ENCODE data around the gene KRIT1. TPM values are rescaled to one million over a fixed set of nuclear protein-coding genes. Genes with fewer than 3 reads are reported as not detected.

The KRIT1 gene
- total and polyA plus RNA-seq, 2 of the 13 experiments (the other 11 are each of a cell fraction or from before 2014, with no cell fraction given): 29.4 to 37.7 TPM

GRCh38 chr7:92245487-92246359 lies at the start of gene KRIT1, which contains the start of gene ANKIB1 (continued):
- 0 out of 2 replicates have a peak, but pooled peaks have one; percentile 56 for TF ChIP-seq STAT6 (CRISPR knock-in tag; IDR thresholded peaks at IDR 0.05; ENCODE audit: borderline replicate concordance)
- peak; percentile 63; the same call in 1 of the 2 replicates for TF ChIP-seq CCDC6 (CRISPR knock-in tag; IDR thresholded peaks at IDR 0.05)
- no peak for TF ChIP-seq HNF4G (IDR thresholded peaks at IDR 0.05; ENCODE audit: borderline replicate concordance, low read depth, low read length)
- TF ChIP-seq HNF4G (CRISPR knock-in tag; IDR thresholded peaks at IDR 0.05; ENCODE audit: borderline replicate concordance, low read depth): 0 out of 2 replicates have a peak, but pooled peaks have one; percentile 23
- peak; percentile 49 for TF ChIP-seq HOXD1 (CRISPR knock-in tag; IDR thresholded peaks at IDR 0.05)
- TF ChIP-seq CBX5 (CRISPR knock-in tag; IDR thresholded peaks at IDR 0.05; ENCODE audit: borderline replicate concordance): 0 out of 2 replicates have a peak, but pooled peaks have one; percentile 12
- TF ChIP-seq ZNF207 (IDR thresholded peaks at IDR 0.05; ENCODE audit: borderline replicate concordance): no peak
- TF ChIP-seq HMG20B (CRISPR knock-in tag; conservative IDR thresholded peaks at IDR 0.05): no peak
- TF ChIP-seq ZNF772 (CRISPR knock-in tag; IDR thresholded peaks at IDR 0.05): peak; percentile 74; the same call in 1 of the 2 replicates
- TF ChIP-seq ONECUT2 (CRISPR knock-in tag; IDR thresholded peaks at IDR 0.05): no peak
- no peak for TF ChIP-seq ZNF318 (CRISPR knock-in tag; IDR thresholded peaks at IDR 0.05)
- TF ChIP-seq ZNF501 (CRISPR knock-in tag; IDR thresholded peaks at IDR 0.05): peak; percentile 83
- TF ChIP-seq WIZ (CRISPR knock-in tag; IDR thresholded peaks at IDR 0.05): no peak; the same call in none of the 2 replicates
- peak; percentile 72; the same call in 1 of the 2 replicates for TF ChIP-seq ZNF775 (CRISPR knock-in tag; IDR thresholded peaks at IDR 0.05; ENCODE audit: borderline replicate concordance)
- TF ChIP-seq HBP1 (CRISPR knock-in tag; IDR thresholded peaks at IDR 0.05; ENCODE audit: low read depth): peak; percentile 46; the same call in 1 of the 2 replicates
